Smooth muscle cell of the coronary artery (primary cell): Measurements from ENCODE around the gene ARMCX1. TPM values are rescaled to one million over a fixed set of nuclear protein-coding genes. Genes with fewer than 3 reads are reported as not detected.

Experiments used
- total RNA-seq: library from RNA; depleted of rRNA; stranded (reverse); fragments of >200 nt; gene quantifications from 2 replicates; pipeline ENCODE4 v1.2.3, GENCODE V29; 2014; ENCODE audit warnings: low replicate concordance

Gene ARMCX1
- total RNA-seq = 42.5 and 57.7 TPM in 2 replicates

DNA sequence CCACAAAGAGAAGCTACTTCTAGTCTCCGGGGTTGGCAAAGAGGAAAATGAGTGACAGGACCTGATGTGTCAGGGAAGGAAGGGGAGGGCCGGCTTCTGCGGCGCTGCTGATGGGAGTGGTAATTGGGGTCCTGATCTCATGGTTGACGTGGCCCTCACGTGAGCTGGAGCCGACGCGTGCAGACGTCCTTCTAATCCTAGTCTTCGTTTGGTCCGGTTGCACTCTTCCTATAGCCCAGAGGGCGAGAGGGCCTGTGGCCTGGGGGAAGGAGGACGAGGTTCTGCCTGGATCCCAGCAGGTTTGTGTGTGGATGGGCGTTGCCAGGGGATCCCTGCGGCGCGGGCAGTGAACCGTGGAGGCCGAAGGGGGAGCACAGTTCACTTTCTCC lies at the start of gene ARMCX1:
Gene ARMCX1, plus strand, starts transcription at position 186 of the 389 bp plus-strand sequence. CDS start 2,384 bp downstream, outside the sequence.

Other genes starting within 250 kb of the ARMCX1 start
- 1.5 and 3.3 TPM in 2 replicates for gene TIMM8A, start 201.8 kb upstream of the ARMCX1 start, total RNA-seq
- gene BTK, start 164.4 kb upstream of the ARMCX1 start, total RNA-seq = 0.53 TPM in 1 of 2 replicates, not detected in the other
- 347 and 706 TPM in 2 replicates for gene RPL36A, start 159.5 kb upstream of the ARMCX1 start, total RNA-seq
- gene GLA, start 142.6 kb upstream of the ARMCX1 start, total RNA-seq = 22.2 and 24.6 TPM in 2 replicates
- 88.2 and 96.9 TPM in 2 replicates for gene HNRNPH2, start 142.3 kb upstream of the ARMCX1 start, total RNA-seq
- 3.5 and 3.9 TPM in 2 replicates for gene ARMCX4, start 65.1 kb upstream of the ARMCX1 start, total RNA-seq
- gene ARMCX6, start 67.5 kb downstream of the ARMCX1 start, total RNA-seq = 38.6 and 42.5 TPM in 2 replicates
- 71.4 and 98.1 TPM in 2 replicates for gene ARMCX3, start 72.6 kb downstream of the ARMCX1 start, total RNA-seq
- 59.8 and 72.9 TPM in 2 replicates for gene ARMCX2, start 109.3 kb downstream of the ARMCX1 start, total RNA-seq